OCI-LY7 (cell line): ENCODE results near the gene CDC34. TPM values are rescaled to one million over a fixed set of nuclear protein-coding genes. Genes with fewer than 3 reads are reported as not detected.

Experiments
- BruUV-seq: library from RNA; stranded (reverse); fragments of 400-500 nt; replicated peaks from 2 replicates; lab custom pipeline; 2021; lab: Mats Ljungman, UMichigan
- CTCF ChIA-PET: fragments of 300-600 bp; sonication (Branson Sonifier 250); formaldehyde crosslinking; loops from one replicate; lab custom pipeline; 2022; ENCODE audit warnings: antibody characterized with exemption; ENCODE audit not compliant: unreplicated experiment; lab: Charles Lee
- POLR2A ChIA-PET: fragments of 300-600 bp; sonication (Branson Sonifier 250); formaldehyde crosslinking; loops from one replicate; lab custom pipeline; 2022; ENCODE audit warnings: antibody characterized with exemption; lab: Charles Lee
- DNase-seq: peaks from one replicate; pipeline ENCODE4 v3.0.0-alpha.2; 2015; ENCODE audit warnings: low spot score
- H2AFZ ChIP-seq: fragments of 200-600 bp; sonication (generic), shearing (Covaris generic); 2 replicates; pipeline ENCODE4 v1.6.1; 2014; ENCODE audit warnings: mild to moderate bottlenecking, antibody characterized with exemption, low read length, moderate library complexity
- H3K27ac ChIP-seq: fragments of 200-600 bp; sonication (generic); 2 replicates; pipeline ENCODE4 v1.5.1; 2014; ENCODE audit warnings: mixed run types, low read depth, mild to moderate bottlenecking, moderate library complexity, low read length, inconsistent platforms; ENCODE audit not compliant: poor library complexity, severe bottlenecking
- H3K36me3 ChIP-seq: fragments of 200-600 bp; sonication (generic); 2 replicates; pipeline ENCODE4 v1.6.1; 2014; ENCODE audit warnings: mild to moderate bottlenecking, antibody characterized with exemption, low read length, moderate library complexity, mixed read lengths; ENCODE audit not compliant: insufficient read depth
- H3K4me1 ChIP-seq: fragments of 200-600 bp; sonication (generic); 2 replicates; pipeline ENCODE4 v1.5.1; 2014; ENCODE audit warnings: mild to moderate bottlenecking, low read length; ENCODE audit not compliant: insufficient read depth, poor library complexity, severe bottlenecking
- H3K4me2 ChIP-seq: fragments of 200-600 bp; sonication (generic); 2 replicates; pipeline ENCODE4 v1.6.1; 2014; ENCODE audit warnings: mild to moderate bottlenecking, low read length
- H3K4me3 ChIP-seq: fragments of 200-600 bp; sonication (generic); 2 replicates; pipeline ENCODE4 v1.5.1; 2014; ENCODE audit warnings: mild to moderate bottlenecking, low read depth, low read length; ENCODE audit not compliant: poor library complexity, severe bottlenecking
- H3K79me2 ChIP-seq: fragments of 200-600 bp; sonication (generic); 2 replicates; pipeline ENCODE4 v1.6.1; 2016; ENCODE audit warnings: low read depth, mild to moderate bottlenecking, low read length, moderate library complexity, mixed read lengths; ENCODE audit not compliant: insufficient read depth
- H3K9me2 ChIP-seq: fragments of 200-600 bp; sonication (generic); 2 replicates; pipeline ENCODE4 v1.6.1; 2016; ENCODE audit warnings: mild to moderate bottlenecking, low read length, mixed read lengths; ENCODE audit not compliant: insufficient read depth
- H3K9me3 ChIP-seq: fragments of 200-600 bp; sonication (generic); 2 replicates; pipeline ENCODE4 v1.6.1; 2014; ENCODE audit warnings: mild to moderate bottlenecking, mixed run types, low read length, mixed read lengths
- H4K20me1 ChIP-seq: fragments of 200-600 bp; sonication (generic); 2 replicates; pipeline ENCODE4 v1.6.1; 2014; ENCODE audit warnings: mild to moderate bottlenecking, antibody characterized with exemption, low read length, moderate library complexity, mixed read lengths; ENCODE audit not compliant: insufficient read depth
- CTCF ChIP-seq: fragments of 200-600 bp; sonication (generic); conservative IDR thresholded peaks from 2 replicates; pipeline ENCODE4 v1.5.1; 2014; ENCODE audit warnings: mild to moderate bottlenecking, antibody characterized with exemption, low read length, moderate library complexity, mixed read lengths
- EZH2phosphoT487 ChIP-seq: fragments of 200-600 bp; sonication (generic); IDR thresholded peaks from 2 replicates; pipeline ENCODE4 v1.6.1; 2018; ENCODE audit warnings: low read depth, borderline replicate concordance, mild to moderate bottlenecking, mixed run types, antibody characterized with exemption, low read length, moderate library complexity, mixed read lengths
- intact Hi-C: fragments of 100-400 bp; cut with micrococcal nuclease; formaldehyde crosslinking; loops from one replicate; pipeline ENCODE4 v1.10.0; 2022; ENCODE audit not compliant: unreplicated experiment
- total RNA-seq, 2 experiments: library from RNA; depleted of rRNA in 1 of 2; stranded (reverse); fragments of >200 nt in 1 of 2; shearing (Covaris generic) in 1 of 2; gene quantifications; 2 replicates each; pipeline ENCODE4 v1.2.3, GENCODE V29; 2014 to 2022

CDC34 gene
- total RNA-seq, 2 experiments from 2014 or later, result 58.2 to 77.2 TPM

GRCh38 chr19:534088-534487 lies 2.5 kb downstream of the CDC34 start:
- H3K36me3 ChIP-seq, result peaks cover 16% of the 10 kb centered on the region
- H3K9me3 ChIP-seq, result no peaks in the 10 kb centered on the region
- peaks cover 8% of the 10 kb centered on the region for H4K20me1 ChIP-seq
- no peak overlapping the region for H3K4me3 ChIP-seq
- H3K27ac ChIP-seq, result no peak overlapping the region
- no peak overlapping the region for H3K4me2 ChIP-seq
- no peak for DNase-seq
- intact Hi-C loops, result loop anchor here (5.0 kb wide), 1 partner anchor 38 kb away; the partner anchor contains the start of gene BSG
- peaks cover 7% of the 10 kb centered on the region; the same call in 1 of the 2 replicates for H3K79me2 ChIP-seq
- H3K4me1 ChIP-seq, result peaks cover 17% of the 10 kb centered on the region
- ChIA-PET POLR2A (no interaction called here), CTCF (no interaction called here)
- no peaks in the 10 kb centered on the region for H3K9me2 ChIP-seq
- TF ChIP-seq CTCF (0 out of 2 replicates have a peak, but pooled peaks have one; percentile 17), EZH2phosphoT487 (no peak)
- H2AFZ ChIP-seq, result no peak overlapping the region
- BruUV-seq, result no TSS peak

- Histone ChIP-seq H4K20me1 (peaks cover 8% of the 10 kb centered on the region), H3K9me3 (no peaks in the 10 kb centered on the region), H3K4me1 (peaks cover 17% of the 10 kb centered on the region), H3K9me2 (no peaks in the 10 kb centered on the region), H3K4me3 (no peak overlapping the region), H3K79me2 (peaks cover 7% of the 10 kb centered on the region; the same call in 1 of the 2 replicates), H3K36me3 (peaks cover 16% of the 10 kb centered on the region), H2AFZ (no peak overlapping the region), H3K27ac (no peak overlapping the region), H3K4me2 (no peak overlapping the region)
- POLR2A ChIA-PET, result no interaction called here
- CTCF ChIA-PET, result no interaction called here
- no peak for TF ChIP-seq EZH2phosphoT487
- TF ChIP-seq CTCF, result no peak
- intact Hi-C loops, result no loop called here
- BruUV-seq, result no TSS peak
- no peak for DNase-seq
Observed at GRCh38 chr19:535017-535835, 3.7 kb downstream of the CDC34 start.
